ENCODE measurements around the gene SNAP23. TPM values are rescaled to one million over a fixed set of nuclear protein-coding genes. Genes with fewer than 3 reads are reported as not detected.

The SNAP23 gene
- total RNA-seq (2022; extraction: Qiagen RNA extraction) = 15.4 to 36.7 TPM (median 18.2 TPM) in 5 replicates

GRCh38 chr15:42495361-42496212 lies at the start of gene SNAP23:
Gene SNAP23 (plus strand): TSS chr15:42495634. CDS start chr15:42511847, 16,213 bp downstream.

GRCh38 chr15:42490671-42491538 lies 4.5 kb upstream of the SNAP23 start, which contains the start of gene ZNF106:
Gene ZNF106 (minus strand): TSS chr15:42491141. CDS start chr15:42472289, 18,852 bp downstream.

DNA sequence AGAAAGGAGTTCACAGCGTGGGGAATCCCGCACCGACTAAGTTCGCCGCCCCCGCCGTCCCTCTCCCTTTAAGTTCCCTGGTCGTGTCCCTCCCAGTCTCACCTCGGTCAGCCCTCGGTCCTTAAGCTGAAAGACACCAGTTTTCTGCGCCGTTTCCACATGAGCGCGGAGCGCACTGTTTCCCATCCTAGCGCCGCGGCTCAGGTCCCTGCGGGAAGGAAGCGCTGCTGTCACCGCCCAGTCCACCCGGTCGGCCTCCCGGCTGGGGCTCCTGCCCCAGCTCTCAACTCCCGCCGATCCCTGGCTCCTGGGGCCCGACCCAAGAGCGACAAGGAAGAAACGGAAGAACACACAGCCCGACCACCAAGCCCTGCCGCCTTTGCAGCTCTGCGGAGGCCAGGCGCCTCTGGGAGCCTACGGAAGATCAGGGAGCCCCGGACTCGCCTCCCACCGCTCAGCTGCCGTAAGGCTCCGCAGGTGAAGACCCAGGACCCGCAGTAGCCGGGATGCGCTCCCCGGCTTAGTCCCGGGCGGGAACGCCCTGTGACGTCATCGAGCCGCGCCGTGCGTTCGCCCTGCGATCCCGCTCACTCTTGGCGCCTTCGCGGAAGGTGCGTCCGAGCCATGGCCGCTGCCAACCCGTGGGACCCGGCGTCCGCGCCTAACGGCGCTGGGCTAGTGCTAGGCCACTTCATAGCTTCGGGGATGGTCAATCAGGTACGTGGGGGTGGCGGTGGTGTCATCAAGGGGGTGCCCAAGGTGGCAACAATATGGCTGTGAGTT lies 53.0 kb downstream of the SNAP23 start, which contains the start of the genes HAUS2 and LRRC57:
HAUS2 (plus strand) TSS at position 590 of the 783 bp plus-strand sequence; CDS start at position 625, 35 bp downstream.
LRRC57 (minus strand) TSS at position 545 of the 783 bp plus-strand sequence; CDS start at position 186, 359 bp downstream.

GRCh38 chr15:42575188-42576039 lies 80.0 kb downstream of the SNAP23 start, which contains the start of gene STARD9:
Gene STARD9 (plus strand): TSS chr15:42575606. CDS start chr15:42575716, 110 bp downstream.

Other genes starting within 250 kb of the SNAP23 start
- gene GANC, start 222.4 kb upstream of the SNAP23 start, total RNA-seq (2022; extraction: Qiagen RNA extraction) = 6.4 to 8.8 TPM (median 7.5 TPM) in 5 replicates
- gene TMEM87A, start 222.2 kb upstream of the SNAP23 start, total RNA-seq (2022; extraction: Qiagen RNA extraction) = 26.0 to 39.0 TPM (median 26.6 TPM) in 5 replicates
- gene CAPN3, start 136.1 kb upstream of the SNAP23 start, total RNA-seq (2022; extraction: Qiagen RNA extraction) = 0.22 to 0.80 TPM (median 0.33 TPM) in 5 replicates
- gene ZNF106, start 4.5 kb upstream of the SNAP23 start, total RNA-seq (2022; extraction: Qiagen RNA extraction) = 7.0 to 12.1 TPM (median 10.5 TPM) in 5 replicates
- gene LRRC57, start 53.2 kb downstream of the SNAP23 start, total RNA-seq (2022; extraction: Qiagen RNA extraction) = 9.6 to 13.6 TPM (median 12.0 TPM) in 5 replicates
- 17.8 to 22.8 TPM (median 19.3 TPM) in 5 replicates for gene HAUS2, start 53.2 kb downstream of the SNAP23 start, total RNA-seq (2022; extraction: Qiagen RNA extraction)
- 1.3 to 1.7 TPM (median 1.6 TPM) in 5 replicates for gene STARD9, start 80.0 kb downstream of the SNAP23 start, total RNA-seq (2022; extraction: Qiagen RNA extraction)
- 5.4 to 7.1 TPM (median 6.2 TPM) in 5 replicates for gene CDAN1, start 241.5 kb downstream of the SNAP23 start, total RNA-seq (2022; extraction: Qiagen RNA extraction)

Measured in A549 treated with Hydrocortisone at 1 μM for 4 hours (cell line).